Left renal cortex interstitium (tissue), 4 donors: Measurements from ENCODE around the gene COBL. TPM values are rescaled to one million over a fixed set of nuclear protein-coding genes. Genes with fewer than 3 reads are reported as not detected.
A peak's percentile ranks its signal among the peaks of the same experiment; 100 is the strongest.
"Not testable (repeated sequence)": the region's sequence is repeated elsewhere in the genome, so short reads cannot be mapped to it uniquely, and the experiment has no call there.

ENCODE experiments used
- DNase-seq, 4 donors: peaks; one replicate each; pipeline ENCODE4 v3.0.0-alpha.2; 2013; ENCODE audit warnings: low read depth in 4 of 4, low spot score in 2 of 4, missing footprints in 1 of 4
- polyA plus RNA-seq, 4 donors: library from polyadenylated mRNA; unstranded; fragments of 120-200 nt; gene quantifications; one replicate each; pipeline ENCODE4 v1.2.1, GENCODE V29; 2013; ENCODE audit not compliant: insufficient read length in 4 of 4

The COBL gene
- polyA plus RNA-seq, 4 donors: 13.4 to 19.3 (median 17.3) TPM

DNA sequence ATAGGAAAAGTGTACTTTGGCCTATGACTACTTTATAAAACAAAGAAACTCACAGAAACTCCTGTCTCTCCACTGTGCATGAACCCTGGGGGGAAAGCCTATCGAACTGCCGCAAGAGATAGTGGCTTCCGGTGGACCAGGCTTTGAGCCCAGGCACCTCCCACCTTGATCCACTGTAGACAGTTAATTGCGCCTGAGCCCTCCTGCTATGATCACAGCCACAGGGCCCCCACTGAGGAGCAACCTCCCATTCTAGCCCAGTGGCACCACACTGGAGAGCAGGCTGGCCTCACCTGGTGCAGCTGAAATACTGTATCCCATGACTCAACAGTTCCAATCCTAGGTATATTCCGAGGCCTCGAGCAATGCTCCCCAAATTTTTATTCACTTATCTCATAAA, 98.8 kb downstream of the COBL start:
- DNase-seq: no peak

DNA sequence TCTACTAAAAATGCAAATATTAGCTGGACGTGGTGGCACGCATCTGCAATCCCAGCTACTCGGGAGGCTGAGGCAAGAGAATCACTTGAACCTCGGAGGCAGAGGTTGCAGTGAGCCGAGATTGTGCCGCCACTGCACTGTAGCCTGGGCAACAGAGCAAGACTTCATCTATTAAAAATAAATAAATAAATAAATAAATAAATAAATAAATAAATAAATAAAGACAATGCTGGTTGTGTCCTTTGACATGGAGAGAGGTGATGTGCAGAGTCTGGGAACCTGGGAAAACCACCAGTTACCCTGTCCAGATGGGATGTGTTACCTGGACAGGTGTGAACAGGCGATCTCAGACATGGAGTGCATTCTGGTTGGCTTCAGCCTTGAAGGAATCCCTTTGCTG, 102.5 kb downstream of the COBL start:
- DNase-seq: no peak

DNA sequence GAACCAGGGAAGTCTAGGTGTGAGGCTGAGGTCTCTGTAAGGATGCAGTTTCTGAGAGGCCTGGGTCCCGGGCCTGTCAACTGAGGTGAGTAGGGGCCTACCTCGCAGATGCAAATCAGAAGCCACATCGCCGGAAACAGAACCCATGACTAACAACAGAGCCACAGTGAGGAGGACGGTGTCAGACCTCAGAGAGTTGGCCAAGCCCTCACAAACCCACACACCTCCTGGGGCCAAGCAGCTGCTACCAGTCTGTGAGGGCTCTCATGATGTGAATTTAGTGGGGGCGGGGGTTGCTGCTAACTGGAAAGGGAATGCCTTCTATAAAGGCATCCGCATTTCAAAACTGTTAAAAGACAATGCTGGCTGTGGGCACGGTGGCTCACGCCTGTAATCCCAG, 103.0 kb downstream of the COBL start:
- no peak for DNase-seq

DNA sequence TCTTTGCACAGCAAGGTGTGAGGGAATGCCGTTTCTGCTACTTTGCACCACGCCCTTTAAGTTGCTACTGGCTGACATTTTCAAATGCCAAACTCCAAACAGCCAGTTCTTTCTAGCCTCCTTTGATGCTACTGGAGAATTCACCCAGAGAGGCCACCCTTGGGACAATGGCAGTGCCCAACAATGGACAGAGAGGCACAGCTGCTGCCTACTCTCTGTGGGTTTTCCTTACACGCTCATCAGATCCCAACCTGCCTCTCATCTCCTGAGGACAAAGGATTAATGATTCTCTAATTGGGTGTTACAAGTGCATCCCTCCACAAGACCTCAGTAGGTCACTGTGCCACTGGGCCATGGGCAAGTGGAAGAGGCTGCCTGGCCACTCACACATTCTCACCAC, 105.8 kb downstream of the COBL start:
- DNase-seq: no peak

DNA sequence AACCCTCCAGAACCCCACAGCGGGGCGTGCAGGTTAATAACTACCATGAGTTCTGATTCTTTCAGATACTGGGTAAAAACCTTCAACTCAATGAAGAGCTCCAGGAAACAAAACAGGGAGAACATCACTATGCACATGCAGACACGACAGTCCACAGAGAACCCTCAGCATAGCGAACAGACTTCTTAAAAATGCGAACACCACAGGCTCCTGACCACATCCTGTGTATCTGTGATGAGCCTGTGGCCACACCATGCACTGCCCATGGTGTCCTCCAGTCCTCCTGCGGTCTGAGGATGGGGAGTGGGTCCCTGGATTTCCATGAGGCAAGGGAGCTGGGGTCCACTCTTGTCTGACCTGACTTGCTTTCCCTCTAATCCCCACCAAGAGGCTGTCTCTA, 107.2 kb downstream of the COBL start:
- no peak for DNase-seq

DNA sequence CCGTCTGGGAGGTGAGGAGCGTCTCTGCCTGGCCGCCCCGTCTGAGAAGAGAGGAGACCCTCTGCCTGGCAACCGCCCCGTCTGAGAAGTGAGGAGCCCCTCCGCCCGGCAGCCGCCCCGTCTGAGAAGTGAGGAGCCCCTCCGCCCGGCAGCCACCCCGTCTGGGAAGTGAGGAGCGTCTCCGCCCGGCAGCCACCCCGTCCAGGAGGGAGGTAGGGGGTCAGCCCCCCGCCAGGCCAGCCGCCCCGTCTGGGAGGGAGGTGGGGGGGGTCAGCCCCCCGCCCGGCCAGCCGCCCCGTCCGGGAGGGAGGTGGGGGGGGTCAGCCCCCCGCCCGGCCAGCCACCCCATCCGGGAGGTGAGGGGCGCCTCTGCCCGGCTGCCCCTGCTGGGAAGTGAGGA, 108.5 kb downstream of the COBL start:
- not testable (repeated sequence) for DNase-seq

DNA sequence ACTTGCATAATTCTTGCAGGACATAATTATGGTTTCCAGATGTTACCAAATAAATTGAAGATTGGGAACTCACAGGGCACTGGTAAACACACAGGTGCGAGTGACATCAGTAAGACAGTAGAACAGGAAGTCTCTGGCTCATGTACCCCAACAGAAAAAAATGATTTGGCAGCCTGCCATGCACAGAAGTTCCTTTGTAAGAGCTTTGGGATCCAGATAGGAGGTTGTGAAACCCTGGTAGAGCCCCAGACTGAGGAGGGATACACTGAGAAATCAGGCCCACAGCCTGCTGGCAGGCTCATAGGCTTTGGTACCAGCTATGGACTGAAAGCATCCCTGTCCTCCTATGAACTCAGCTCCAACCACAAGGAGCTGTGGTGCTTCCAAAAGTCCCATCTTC, 118.0 kb downstream of the COBL start:
- no peak for DNase-seq

DNA sequence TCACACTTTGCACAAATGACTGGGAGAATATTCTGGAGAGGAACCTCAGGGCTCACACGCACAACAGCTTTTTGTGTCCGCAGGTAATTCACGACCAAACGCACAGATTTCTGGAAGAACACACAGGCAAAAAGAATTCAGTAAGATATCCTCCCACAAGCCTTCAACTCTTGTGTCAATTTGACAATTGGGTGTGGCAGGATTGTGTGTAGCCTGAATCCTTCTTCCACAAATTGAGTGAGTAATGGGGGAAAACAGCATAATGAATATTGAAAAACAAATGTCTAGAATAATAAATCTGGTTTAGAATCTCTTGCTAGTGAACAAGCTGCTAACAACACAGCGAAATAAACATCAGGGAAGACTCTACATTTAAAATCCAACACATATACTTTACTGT, 125.6 kb downstream of the COBL start:
- no peak for DNase-seq

DNA sequence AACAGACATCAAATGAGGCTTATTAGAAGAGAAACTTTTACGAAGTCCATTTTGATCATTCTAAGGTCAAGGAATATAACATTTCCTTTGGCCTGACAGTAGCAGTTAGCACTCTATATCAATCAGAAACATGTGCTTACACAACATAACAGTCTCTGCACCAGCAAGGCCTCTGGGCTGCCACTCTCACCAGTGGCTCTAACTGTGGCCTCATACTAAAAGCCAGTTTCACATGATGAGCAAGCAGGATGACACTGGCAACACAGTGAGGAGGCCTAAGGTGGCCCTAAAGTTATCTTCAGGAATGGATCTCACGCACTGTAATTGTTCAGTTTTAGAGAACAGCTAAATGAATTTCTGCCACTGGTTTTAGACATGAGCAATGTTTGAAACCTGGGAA, 126.8 kb downstream of the COBL start:
- DNase-seq: no peak

DNA sequence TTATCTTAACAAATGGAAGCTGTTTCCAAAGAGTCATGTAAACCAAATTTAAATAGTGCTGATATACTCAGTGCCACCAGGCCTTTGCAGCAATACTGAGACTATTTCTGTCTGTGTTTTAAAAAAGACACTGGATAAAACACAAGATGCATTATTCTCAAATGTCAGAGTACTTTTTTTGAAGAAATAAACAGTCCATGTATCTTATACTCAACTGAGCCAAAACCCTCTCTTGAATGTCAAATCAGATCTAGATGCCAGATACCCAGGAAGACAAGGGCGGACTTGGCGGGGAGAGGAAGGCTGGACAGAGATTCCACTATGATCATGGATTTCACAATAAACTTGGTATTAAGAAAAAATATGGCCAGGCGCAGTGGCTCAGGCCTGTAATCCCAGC, 127.6 kb downstream of the COBL start:
- DNase-seq: no peak

DNA sequence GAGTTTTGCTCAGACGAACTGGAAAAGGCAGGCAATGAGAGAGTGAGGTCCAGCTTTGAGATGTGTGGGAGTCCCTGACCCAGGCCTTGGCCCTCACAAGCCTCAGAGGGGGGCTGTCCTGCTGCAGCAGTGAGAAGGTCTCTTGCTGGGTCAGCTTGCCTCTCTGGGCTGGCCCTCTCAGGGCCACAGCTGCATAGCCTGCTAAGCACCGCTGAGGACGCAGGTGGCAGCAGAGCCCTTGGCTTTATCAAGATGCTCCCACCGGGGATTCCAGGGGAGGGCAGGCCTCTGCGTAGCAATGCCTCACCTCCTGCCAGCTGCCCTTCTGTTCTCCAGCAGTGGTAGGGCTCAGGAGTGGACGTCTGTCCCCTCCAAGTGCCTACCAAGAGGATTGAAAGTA, 128.7 kb downstream of the COBL start:
- DNase-seq: peak in 1 of 4 donors; percentile 21

DNA sequence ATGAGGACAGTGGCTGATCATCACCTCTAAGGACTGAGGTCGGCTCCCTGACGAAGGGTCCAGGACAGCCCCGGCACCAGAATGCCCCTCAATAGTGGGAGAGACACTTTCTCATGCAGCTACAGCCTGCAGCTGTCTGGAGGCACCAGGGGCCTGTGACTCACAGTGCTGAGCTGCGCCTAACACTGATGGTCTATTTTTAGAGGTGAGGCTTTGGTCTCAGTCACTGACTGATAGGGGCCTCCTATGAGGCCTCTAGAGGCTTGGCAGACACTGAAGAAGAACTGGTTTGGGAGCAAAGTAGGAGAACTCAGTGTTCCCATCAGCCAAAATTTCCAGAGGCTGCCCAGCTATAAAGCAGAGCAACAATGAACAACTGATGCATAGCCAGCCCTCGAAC, 130.1 kb downstream of the COBL start:
- no peak for DNase-seq

DNA sequence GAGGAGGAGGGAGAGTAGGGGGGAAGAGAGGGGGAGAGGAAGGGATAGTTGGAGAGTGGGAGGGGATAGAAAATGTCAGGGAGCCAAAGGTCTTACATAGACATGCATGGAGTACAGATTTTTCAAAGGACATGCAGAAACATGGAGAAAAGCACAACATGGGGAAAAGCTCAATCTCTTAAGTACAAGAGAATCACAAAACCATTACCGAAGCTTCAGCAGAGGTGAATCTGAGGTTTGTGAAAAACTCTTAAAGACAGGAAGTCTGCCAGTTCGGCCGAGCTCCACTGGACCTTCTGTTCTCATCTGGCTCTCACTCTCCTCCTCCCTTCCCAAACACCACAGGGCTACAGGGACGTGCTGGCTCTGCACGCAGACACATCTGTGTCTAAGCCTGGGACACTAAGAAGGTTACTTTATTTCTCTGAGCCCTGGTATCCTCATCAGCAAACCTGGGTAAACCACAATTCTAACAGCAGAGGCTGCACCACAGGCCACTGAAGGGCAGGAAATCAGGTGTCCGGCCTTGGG, 133.9 kb downstream of the COBL start:
- DNase-seq: no peak

DNA sequence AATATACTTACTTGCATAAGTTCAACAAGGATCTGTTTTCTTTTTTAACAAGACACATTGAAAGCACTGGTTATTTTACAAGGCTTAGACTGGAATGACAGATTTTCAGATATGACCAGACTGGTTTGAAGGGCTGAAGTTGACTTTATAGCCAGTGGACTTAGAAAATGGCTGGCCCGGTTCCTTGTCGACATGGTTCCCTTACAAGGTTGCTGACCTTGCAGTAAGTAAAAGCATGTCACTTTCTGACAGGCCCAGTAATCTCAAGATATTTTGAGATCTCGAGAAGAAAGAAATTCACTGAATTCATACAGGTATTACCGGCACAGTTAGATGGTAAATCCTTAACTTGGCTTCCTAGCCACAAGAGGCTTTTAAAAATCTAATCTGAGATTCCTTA, 136.5 kb downstream of the COBL start:
- DNase-seq: no peak

DNA sequence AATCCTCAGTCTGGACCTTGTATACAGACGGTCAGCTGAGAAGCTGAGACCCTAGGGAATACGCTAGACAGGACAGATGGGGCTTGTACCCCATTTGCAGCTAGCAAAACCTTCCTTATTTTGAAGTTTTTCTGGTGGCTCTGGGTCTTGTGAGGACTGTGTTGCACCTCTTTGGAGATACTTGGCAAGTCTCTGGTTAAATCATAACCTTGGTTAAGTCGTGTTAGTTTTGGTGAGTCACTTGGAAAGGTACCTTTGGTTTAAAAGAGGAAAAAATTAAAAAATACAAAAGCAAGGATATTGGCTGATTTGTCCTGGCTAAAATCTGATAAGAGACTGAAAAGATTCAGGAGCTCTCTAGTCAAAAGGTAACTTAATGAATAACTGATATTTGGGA, 140.6 kb downstream of the COBL start:
- DNase-seq: no peak

DNA sequence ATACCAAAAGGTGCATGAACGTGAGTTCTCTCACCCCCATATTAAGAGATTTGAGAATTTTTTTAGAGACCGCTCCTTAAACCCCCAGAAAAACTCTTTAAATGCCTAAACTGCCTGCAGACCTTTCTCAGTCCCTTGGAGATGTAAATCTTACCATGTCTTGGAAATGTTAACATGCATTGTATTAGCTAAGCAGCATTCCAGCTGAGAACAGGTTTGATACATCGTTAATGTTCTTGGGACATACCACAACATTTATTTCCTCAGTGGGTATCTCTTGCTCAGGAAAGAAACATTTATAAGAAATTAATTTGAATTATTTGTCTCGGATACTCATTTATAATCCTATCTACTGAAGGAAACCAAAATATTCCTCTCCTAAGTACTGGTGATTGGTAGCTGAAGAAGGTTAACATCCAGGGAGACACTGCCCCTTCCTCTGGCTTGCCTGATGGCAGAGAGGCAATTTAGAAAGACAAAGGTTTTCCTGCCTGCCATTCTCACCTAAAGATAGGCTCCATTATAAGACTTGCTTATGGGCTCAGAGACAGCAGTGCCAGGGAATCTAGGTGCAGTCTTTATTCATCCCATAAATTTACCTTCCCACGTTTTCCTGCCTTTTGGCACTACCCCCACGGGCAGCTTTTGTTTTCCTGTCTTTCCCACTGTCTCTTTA, 141.2 kb downstream of the COBL start:
- DNase-seq: no peak

DNA sequence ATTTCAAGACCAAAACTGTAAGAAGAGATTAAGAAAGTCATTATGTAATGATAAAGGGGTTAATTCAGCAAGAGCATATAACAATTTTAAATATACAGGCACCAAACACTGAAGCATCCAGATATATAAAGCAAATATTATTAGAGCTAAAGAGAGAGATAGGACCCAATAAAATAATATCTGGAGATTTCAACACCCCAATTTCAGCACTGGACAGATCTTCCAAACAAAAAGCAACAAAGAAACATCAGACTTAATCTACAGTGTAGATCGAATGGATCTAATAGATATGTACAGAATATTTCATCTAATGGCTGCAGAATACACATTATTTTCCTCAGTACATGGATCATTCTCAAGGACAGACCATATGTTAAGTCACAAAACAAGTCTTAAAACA, 151.3 kb downstream of the COBL start:
- no peak for DNase-seq

DNA sequence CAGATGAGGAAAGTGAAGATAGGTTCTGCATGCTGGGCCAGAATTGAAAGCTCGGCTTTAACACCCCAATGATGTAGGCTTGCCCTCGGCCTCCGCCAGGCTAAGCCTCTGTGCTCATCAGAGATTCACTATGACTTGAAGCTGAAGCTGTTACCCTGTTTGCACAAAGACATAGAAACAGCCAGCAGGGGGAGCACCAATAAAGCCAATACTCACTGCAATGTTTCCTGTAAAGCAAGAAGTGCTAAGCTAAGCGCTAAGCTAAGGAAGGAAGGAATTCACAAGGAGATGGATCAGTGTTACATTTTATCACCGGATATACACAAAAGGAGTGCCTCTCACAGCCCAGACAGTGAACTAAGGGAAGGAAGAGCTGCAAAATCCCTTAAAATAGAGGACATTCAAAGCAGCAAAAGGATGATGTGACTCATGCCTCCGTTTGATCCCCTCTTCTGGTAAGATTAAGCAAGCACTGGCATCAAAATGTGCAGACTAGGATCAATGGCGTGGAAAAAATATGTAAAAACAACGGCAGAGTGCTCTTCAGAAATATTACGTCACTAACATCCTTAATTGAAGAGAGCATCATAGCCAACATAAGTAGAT, 153.8 kb downstream of the COBL start:
- DNase-seq: peak in 3 of 4 donors; percentile 56 to 85 (median 68)

DNA sequence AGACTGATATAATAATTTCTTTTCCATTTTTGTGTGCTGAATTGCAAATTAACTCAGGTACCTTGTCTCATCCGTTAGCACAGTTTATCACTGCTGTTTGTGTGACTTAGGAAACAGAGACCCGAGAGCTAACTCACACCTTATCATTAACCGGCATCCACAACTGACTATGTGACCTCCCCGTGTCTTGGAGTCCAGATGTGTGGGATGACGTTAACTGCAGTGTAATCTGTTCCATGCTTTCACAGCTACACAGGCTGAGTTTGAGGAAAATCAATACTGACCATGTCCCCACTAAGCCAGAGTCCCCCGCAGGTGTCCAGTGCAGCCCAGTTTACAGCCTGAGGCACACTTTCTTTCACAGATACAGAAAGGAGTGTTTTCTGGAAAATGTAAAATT, 154.7 kb downstream of the COBL start:
- DNase-seq: no peak

DNA sequence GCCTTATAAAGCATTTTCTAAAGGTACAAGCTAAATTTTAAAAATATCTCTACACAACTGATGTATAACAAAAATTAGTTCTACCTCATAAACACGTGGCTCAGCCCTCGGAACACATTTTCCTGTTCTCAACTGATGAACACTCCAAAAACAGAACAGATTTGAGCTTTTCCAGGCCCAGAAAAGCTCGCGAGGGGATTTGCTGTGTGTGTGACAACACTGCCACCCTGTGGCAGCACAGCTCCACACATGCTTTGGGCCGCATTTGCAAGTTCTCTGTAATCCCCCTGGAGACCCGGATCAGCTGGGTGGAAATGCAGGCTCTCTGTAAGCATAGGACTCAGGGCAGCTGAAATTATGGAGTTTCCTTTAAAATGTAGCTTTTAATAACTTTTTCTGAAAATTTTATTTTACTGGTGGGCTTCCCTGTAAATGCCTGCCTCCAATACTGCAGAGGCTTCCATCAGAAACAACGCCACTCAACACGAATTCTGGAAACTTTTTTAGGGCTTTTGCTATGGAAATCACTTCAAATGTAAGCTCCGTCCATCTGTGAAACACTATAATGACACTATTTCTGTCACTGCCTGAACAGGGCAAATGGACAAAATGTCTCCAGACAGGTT, 155.5 kb downstream of the COBL start:
- DNase-seq: peak in 3 of 4 donors; percentile 59 to 66 (median 63)

DNA sequence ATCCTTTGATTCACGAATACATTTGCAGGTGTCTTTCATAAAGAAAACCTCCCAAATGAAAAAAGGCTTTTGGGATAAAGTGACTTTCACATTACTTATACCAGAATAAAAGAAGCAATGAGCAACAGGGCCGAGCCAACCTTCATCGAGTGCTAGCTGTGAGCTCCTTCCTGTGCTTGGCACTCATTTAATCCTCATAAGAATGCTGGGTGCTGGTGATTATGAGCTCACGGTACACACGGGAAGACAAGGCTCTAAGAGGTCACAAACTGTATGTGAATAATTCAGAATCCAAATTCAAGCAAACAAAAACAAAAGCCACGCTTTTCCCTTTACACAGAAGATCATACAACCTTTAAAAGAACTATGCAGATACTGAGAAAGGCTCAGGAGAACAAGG, 156.2 kb downstream of the COBL start:
- no peak for DNase-seq
